GM23248 (cell line): Measurements from ENCODE around the gene EVPL.

Experiments used
- EZH2 ChIP-seq: fragments of 200-600 bp; sonication (generic); IDR thresholded peaks from 2 replicates; pipeline ENCODE4 v1.6.1; 2018; ENCODE audit warnings: antibody characterized with exemption, mild to moderate bottlenecking; ENCODE audit not compliant: insufficient read depth, poor library complexity, severe bottlenecking
- EZH2phosphoT487 ChIP-seq: fragments of 200-600 bp; sonication (generic); IDR thresholded peaks from 2 replicates; pipeline ENCODE4 v1.6.1; 2018; ENCODE audit warnings: antibody characterized with exemption, moderate library complexity, mild to moderate bottlenecking, low read depth; ENCODE audit not compliant: insufficient read depth

DNA sequence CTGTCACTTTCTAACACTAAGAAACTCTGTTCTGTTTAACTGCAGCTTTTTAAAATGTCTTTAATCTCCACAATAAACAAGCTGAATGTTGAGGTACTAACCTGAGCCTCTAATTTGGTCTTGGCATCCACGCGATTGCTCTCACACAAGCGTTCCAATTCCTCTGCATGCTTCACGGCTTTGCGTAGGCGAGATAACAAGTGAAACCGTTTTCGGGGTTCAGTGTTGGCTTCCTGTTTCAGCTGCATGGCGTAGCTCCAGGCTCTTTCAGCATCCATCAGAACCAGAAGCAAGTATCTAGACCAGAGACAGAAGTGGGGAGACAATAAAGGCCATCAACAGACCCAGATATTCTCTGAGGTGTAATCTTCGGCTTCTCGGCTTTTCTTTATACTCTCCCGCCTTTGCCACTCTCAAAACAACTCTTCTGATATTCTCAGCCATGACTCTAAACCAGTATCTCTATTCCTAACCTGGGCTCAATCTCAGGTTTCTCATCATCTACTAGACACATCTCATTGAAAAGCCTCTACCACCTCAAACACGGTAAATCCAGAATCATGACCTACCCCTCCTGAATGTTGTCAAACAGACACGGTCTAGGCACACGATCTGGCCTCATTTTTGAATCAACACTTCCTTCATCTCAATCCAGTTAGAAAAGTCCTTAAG, 36.9 kb upstream of the EVPL start:
- no peak for TF ChIP-seq EZH2
- TF ChIP-seq EZH2phosphoT487, result no peak
